Lower lobe of right lung (tissue), 2 donors: ENCODE data around the gene ADAM23. TPM values are rescaled to one million over a fixed set of nuclear protein-coding genes. Genes with fewer than 3 reads are reported as not detected.

Experiments
- ATAC-seq, 2 donors: fragments of 200-7000 bp; cut with Tn5 transposase; one replicate each; pipeline ENCODE4 v1.9.1; 2020 to 2022; ENCODE audit warnings: mild to moderate bottlenecking in 2 of 2, moderate library complexity in 2 of 2
- DNase-seq: peaks from one replicate; pipeline ENCODE4 v3.0.0-alpha.2; 2020
- H3K27ac ChIP-seq: fragments of 200-600 bp; one replicate; pipeline ENCODE4 v1.8.0; 2022
- H3K27me3 ChIP-seq: fragments of 200-600 bp; one replicate; pipeline ENCODE4 v1.8.0; 2022; ENCODE audit warnings: low read depth
- H3K36me3 ChIP-seq: fragments of 200-600 bp; one replicate; pipeline ENCODE4 v1.8.0; 2022; ENCODE audit warnings: mild to moderate bottlenecking
- H3K4me1 ChIP-seq: fragments of 200-600 bp; one replicate; pipeline ENCODE4 v1.8.0; 2022
- H3K4me3 ChIP-seq: fragments of 200-600 bp; one replicate; pipeline ENCODE4 v1.8.0; 2022; ENCODE audit warnings: mild to moderate bottlenecking
- H3K9me3 ChIP-seq: fragments of 200-600 bp; one replicate; pipeline ENCODE4 v1.8.0; 2022
- intact Hi-C: fragments of 100-400 bp; cut with DNase I; formaldehyde crosslinking; loops from one replicate; pipeline ENCODE4 v1.11.0; 2022
- total RNA-seq: library from RNA; stranded (reverse); fragmentation: NEBNext Ultra II Directional; extraction: Animal tissue kit (Norgen Biotek cat#: 25700); gene quantifications from one replicate; pipeline ENCODE4 v1.2.1, GENCODE V29; 2021
- TF ChIP-seq, protein P1 (sequence below): fragments of 200-600 bp; IDR thresholded peaks from one replicate; pipeline ENCODE4 v1.8.0; 2022; ENCODE audit warnings: antibody characterized with exemption, mild to moderate bottlenecking
- donor health status: DM: no; HTN: yes; CAD: no; lungs with severe emphysema.

The ADAM23 gene
- total RNA-seq, 1 donor from 2014 or later = 2.5 TPM

DNA sequence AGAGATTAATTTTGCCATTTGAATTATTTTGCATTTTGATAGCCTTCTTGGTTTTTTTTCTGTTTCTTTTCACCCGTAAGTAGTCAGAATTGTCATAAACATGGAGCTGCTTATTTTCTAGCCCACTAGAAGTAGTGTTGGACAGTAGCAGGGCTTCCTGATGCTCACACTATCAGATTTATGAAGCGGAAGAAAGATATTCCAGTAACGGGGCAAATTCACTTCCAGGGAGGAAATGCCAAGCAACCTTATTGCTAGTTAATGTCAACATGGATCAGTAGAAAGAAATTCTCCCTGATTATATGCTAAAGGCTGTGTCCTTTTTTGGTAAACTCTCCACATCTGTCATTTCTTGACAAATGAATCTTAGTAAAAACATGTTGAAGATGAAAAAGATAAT is 19.2 kb upstream of the ADAM23 start:
- intact Hi-C loops = no loop called here
- no peak for ATAC-seq
- no peak for DNase-seq
- TF ChIP-seq, protein P1, sequence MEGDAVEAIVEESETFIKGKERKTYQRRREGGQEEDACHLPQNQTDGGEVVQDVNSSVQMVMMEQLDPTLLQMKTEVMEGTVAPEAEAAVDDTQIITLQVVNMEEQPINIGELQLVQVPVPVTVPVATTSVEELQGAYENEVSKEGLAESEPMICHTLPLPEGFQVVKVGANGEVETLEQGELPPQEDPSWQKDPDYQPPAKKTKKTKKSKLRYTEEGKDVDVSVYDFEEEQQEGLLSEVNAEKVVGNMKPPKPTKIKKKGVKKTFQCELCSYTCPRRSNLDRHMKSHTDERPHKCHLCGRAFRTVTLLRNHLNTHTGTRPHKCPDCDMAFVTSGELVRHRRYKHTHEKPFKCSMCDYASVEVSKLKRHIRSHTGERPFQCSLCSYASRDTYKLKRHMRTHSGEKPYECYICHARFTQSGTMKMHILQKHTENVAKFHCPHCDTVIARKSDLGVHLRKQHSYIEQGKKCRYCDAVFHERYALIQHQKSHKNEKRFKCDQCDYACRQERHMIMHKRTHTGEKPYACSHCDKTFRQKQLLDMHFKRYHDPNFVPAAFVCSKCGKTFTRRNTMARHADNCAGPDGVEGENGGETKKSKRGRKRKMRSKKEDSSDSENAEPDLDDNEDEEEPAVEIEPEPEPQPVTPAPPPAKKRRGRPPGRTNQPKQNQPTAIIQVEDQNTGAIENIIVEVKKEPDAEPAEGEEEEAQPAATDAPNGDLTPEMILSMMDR = no peak
- Histone ChIP-seq H3K4me3 (no peak overlapping the region), H3K9me3 (no peaks in the 10 kb centered on the region), H3K36me3 (no peaks in the 10 kb centered on the region), H3K4me1 (no peaks in the 10 kb centered on the region), H3K27ac (no peak overlapping the region), H3K27me3 (no peaks in the 10 kb centered on the region)

DNA sequence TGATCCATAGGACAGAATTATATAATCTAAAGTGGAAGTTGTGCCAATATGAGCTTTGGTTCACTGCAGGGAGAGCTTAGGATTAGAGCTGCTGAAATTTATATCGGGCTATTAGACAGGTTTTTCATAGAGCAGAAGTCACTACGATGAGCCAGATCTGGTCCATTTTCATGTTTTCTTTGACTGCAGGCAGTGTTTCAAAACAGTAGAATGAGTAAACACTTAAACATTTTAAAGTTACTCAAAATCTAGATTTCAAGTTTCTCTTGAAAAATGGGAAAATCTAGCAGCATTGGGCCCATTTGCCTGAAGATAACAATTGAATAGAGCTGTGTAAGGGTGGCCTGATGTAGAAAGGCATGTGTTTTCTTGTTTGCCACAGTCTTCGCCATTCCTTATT is 14.5 kb upstream of the ADAM23 start:
- DNase-seq (no peak), ATAC-seq (no peak)
- TF ChIP-seq, protein P1 = no peak
- H3K27ac ChIP-seq = no peak overlapping the region
- H3K4me1 ChIP-seq = no peaks in the 10 kb centered on the region
- H3K36me3 ChIP-seq = no peaks in the 10 kb centered on the region
- H3K27me3 ChIP-seq = no peaks in the 10 kb centered on the region
- H3K4me3 ChIP-seq = no peak overlapping the region
- intact Hi-C loops = no loop called here
- no peaks in the 10 kb centered on the region for H3K9me3 ChIP-seq

GRCh38 chr2:206430452-206430851 is 12.9 kb upstream of the ADAM23 start:
- no peaks in the 10 kb centered on the region for H3K27me3 ChIP-seq
- ATAC-seq = no peak
- no peaks in the 10 kb centered on the region for H3K4me1 ChIP-seq
- H3K27ac ChIP-seq = no peak overlapping the region
- intact Hi-C loops = no loop called here
- no peaks in the 10 kb centered on the region for H3K36me3 ChIP-seq
- TF ChIP-seq, protein P1 = no peak
- DNase-seq = no peak
- no peaks in the 10 kb centered on the region for H3K9me3 ChIP-seq
- no peak overlapping the region for H3K4me3 ChIP-seq

GRCh38 chr2:206431439-206431838 is 11.9 kb upstream of the ADAM23 start:
- Histone ChIP-seq H3K4me1 (no peaks in the 10 kb centered on the region), H3K36me3 (no peaks in the 10 kb centered on the region), H3K27ac (no peak overlapping the region), H3K4me3 (no peak overlapping the region), H3K9me3 (no peaks in the 10 kb centered on the region), H3K27me3 (no peaks in the 10 kb centered on the region)
- TF ChIP-seq, protein P1 = no peak
- intact Hi-C loops = no loop called here
- no peak for DNase-seq
- no peak for ATAC-seq

GRCh38 chr2:206432193-206433082 is 10.9 kb upstream of the ADAM23 start:
- Histone ChIP-seq H3K4me1 (no peaks in the 10 kb centered on the region), H3K4me3 (no peak overlapping the region), H3K9me3 (no peaks in the 10 kb centered on the region), H3K27me3 (peaks cover under 1% of the 10 kb centered on the region), H3K36me3 (no peaks in the 10 kb centered on the region), H3K27ac (no peak overlapping the region)
- TF ChIP-seq, protein P1 = no peak
- intact Hi-C loops = no loop called here
- ATAC-seq = no peak
- DNase-seq = no peak
